Neutrophil (primary cell): Measurements from ENCODE around the gene USP34.
A peak's percentile ranks its signal among the peaks of the same experiment; 100 is the strongest.

Source experiments
- H3K27ac ChIP-seq: fragments of 200-600 bp; sonication (generic); 2 replicates; pipeline ENCODE4 v1.5.1; 2016; ENCODE audit warnings: mild to moderate bottlenecking, moderate library complexity
- H3K27me3 ChIP-seq: fragments of 200-600 bp; sonication (generic); 2 replicates; pipeline ENCODE4 v1.6.0; 2016; ENCODE audit warnings: mild to moderate bottlenecking
- H3K36me3 ChIP-seq: fragments of 200-600 bp; sonication (generic); 2 replicates; pipeline ENCODE4 v1.5.1; 2017
- H3K4me1 ChIP-seq, 2 experiments: fragments of 200-600 bp in 1 of 2; sonication (generic) in 1 of 2; 1 replicate in 1 of 2; 2 replicates in 1 of 2; pipeline versions ENCODE4 v1.5.1 to v1.6.1; 2013 to 2016; ENCODE audit warnings: low read depth in 1 of 2, low read length in 1 of 2, mild to moderate bottlenecking in 1 of 2, moderate library complexity in 1 of 2; ENCODE audit not compliant: control insufficient read depth in 1 of 2, insufficient read depth in 1 of 2
- H3K4me3 ChIP-seq, 2 experiments: fragments of 200-600 bp in 1 of 2; sonication (generic) in 1 of 2; 1 replicate in 1 of 2; 2 replicates in 1 of 2; pipeline ENCODE4 v1.5.1; 2013 to 2016; ENCODE audit warnings: low read depth in 1 of 2, low read length in 1 of 2, mild to moderate bottlenecking in 1 of 2, moderate library complexity in 1 of 2
- H3K9me3 ChIP-seq: fragments of 200-600 bp; sonication (generic); 2 replicates; pipeline ENCODE4 v1.5.1; 2016
- TF ChIP-seq, protein P1 (sequence below): fragments of 200-600 bp; sonication (generic); IDR thresholded peaks from 2 replicates; pipeline ENCODE4 v1.5.1; 2016; ENCODE audit warnings: antibody characterized with exemption

The USP34 gene

GRCh38 chr2:61176755-61177726 lies 293.8 kb downstream of the USP34 start:
- H3K9me3 ChIP-seq = no peaks in the 10 kb centered on the region
- H3K27me3 ChIP-seq = no peaks in the 10 kb centered on the region
- H3K36me3 ChIP-seq = peaks cover 26% of the 10 kb centered on the region
- peak overlapping the region; percentile 93 to 96 for H3K4me3 ChIP-seq
- peak overlapping the region; percentile 95 for H3K27ac ChIP-seq
- H3K4me1 ChIP-seq = peaks cover 24 to 33% of the 10 kb centered on the region in 2 experiments
- TF ChIP-seq, protein P1, sequence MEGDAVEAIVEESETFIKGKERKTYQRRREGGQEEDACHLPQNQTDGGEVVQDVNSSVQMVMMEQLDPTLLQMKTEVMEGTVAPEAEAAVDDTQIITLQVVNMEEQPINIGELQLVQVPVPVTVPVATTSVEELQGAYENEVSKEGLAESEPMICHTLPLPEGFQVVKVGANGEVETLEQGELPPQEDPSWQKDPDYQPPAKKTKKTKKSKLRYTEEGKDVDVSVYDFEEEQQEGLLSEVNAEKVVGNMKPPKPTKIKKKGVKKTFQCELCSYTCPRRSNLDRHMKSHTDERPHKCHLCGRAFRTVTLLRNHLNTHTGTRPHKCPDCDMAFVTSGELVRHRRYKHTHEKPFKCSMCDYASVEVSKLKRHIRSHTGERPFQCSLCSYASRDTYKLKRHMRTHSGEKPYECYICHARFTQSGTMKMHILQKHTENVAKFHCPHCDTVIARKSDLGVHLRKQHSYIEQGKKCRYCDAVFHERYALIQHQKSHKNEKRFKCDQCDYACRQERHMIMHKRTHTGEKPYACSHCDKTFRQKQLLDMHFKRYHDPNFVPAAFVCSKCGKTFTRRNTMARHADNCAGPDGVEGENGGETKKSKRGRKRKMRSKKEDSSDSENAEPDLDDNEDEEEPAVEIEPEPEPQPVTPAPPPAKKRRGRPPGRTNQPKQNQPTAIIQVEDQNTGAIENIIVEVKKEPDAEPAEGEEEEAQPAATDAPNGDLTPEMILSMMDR = peak; percentile 55

GRCh38 chr2:61175036-61175435 lies 295.9 kb downstream of the USP34 start:
- Histone ChIP-seq H3K27ac (no peak overlapping the region), H3K4me3 (no peak overlapping the region), H3K9me3 (no peaks in the 10 kb centered on the region), H3K36me3 (peaks cover 6% of the 10 kb centered on the region), H3K27me3 (no peaks in the 10 kb centered on the region), H3K4me1 (peaks cover 24 to 32% of the 10 kb centered on the region in 2 experiments)
- TF ChIP-seq, protein P1 = no peak

- TF ChIP-seq, protein P1 = no peak
- Histone ChIP-seq H3K4me3 (no peak overlapping the region), H3K36me3 (no peaks in the 10 kb centered on the region), H3K4me1 (peaks cover 13 to 14% of the 10 kb centered on the region in 2 experiments), H3K9me3 (no peaks in the 10 kb centered on the region), H3K27ac (no peak overlapping the region), H3K27me3 (no peaks in the 10 kb centered on the region)
Observed at GRCh38 chr2:61173116-61173515, 297.8 kb downstream of the USP34 start.

GRCh38 chr2:61172671-61173070 lies 298.2 kb downstream of the USP34 start:
- H3K4me3 ChIP-seq = no peak overlapping the region
- TF ChIP-seq, protein P1 = no peak
- no peaks in the 10 kb centered on the region for H3K27me3 ChIP-seq
- H3K27ac ChIP-seq = no peak overlapping the region
- peaks cover 8 to 10% of the 10 kb centered on the region in 2 experiments for H3K4me1 ChIP-seq
- H3K9me3 ChIP-seq = no peaks in the 10 kb centered on the region
- no peaks in the 10 kb centered on the region for H3K36me3 ChIP-seq

- Histone ChIP-seq H3K4me1 (no peaks in the 10 kb centered on the region), H3K27ac (no peak overlapping the region), H3K9me3 (no peaks in the 10 kb centered on the region), H3K36me3 (peaks cover 8% of the 10 kb centered on the region), H3K27me3 (no peaks in the 10 kb centered on the region), H3K4me3 (no peak overlapping the region)
- TF ChIP-seq, protein P1 = no peak
Observed at GRCh38 chr2:61167579-61167978, 303.3 kb downstream of the USP34 start.
